ENCODE data around the gene PLCB2. TPM values are rescaled to one million over a fixed set of nuclear protein-coding genes. Genes with fewer than 3 reads are reported as not detected.
A peak's percentile ranks its signal among the peaks of the same experiment; 100 is the strongest.

Gene PLCB2
- total RNA-seq, 3 donors from 2014 or later, result 9.9 to 21.8 (median 17.4) TPM

DNA sequence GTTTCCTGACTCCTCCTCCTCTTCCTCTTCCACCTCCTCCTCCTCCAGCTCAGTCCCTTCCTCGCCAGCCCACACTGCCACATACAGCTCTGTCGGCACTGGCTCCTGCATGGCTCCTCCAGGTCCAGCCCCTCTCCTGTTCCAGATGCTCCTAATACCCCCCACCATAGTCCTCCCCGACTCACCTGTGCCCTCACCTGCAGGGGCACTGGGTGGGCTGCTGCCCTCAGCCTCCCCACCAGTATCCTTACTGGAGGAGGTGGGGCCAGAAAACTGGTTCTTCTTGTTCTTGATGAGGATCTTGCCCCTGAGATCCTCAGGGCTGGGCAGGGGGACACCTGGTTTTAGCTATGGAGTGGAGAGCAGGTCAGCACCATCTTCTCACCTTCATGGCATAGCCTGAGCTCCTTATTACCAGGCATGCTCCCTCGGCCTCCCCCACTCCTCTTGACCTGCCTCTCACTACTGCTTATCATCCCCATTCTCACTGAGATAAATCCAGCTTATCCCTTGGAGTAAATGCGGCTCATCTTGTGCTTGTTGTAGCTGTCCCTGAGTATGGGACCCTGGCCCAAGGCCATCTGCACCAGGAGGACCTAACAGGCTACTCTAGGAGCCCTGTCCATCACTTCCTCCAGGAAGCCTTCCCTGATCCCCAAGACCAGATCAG is 11.0 kb downstream of the PLCB2 start:
- intact Hi-C loops (cut with DNase I, micrococcal nuclease), result no loop called here
- DNase-seq, result peak in 1 of 3 donors; percentile 18

DNA sequence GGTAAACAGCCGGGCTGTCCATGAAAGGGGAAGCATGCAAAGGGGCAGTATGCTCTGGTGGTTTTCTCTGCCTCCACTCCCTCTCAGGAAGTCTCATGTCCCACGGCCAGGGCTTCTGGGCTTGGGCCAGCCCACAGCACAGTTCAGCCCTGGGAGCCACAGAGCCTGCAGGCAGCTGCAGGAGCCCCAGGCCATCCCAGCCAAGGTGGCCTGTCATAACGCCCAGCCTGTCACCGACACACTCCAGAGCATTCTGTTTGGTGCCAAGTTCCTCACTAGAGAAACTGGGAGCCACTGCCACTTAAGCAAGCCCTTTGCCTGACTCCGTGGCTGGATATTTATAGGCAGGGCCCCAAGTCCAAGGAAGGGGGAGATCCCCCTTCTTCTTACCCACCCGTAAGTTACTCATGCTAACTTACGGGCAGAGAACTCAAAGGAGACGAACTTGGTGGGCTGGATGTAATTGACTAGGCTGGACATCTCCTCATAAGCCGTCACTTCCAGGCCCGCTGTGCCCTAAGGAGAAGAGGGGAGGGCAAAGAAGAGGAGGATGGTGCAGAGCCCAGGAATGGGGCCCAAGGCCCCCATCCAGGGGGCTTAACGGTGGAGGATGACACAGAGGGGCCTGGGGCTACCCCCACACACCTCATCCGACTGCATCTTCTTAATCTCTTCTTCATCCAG is 11.7 kb downstream of the PLCB2 start:
- peaks cover under 1% of the 10 kb centered on the region for H3K4me1 ChIP-seq (ENCODE audit: low read depth)
- no peak overlapping the region for H3K4me3 ChIP-seq
- TF ChIP-seq, protein P1, sequence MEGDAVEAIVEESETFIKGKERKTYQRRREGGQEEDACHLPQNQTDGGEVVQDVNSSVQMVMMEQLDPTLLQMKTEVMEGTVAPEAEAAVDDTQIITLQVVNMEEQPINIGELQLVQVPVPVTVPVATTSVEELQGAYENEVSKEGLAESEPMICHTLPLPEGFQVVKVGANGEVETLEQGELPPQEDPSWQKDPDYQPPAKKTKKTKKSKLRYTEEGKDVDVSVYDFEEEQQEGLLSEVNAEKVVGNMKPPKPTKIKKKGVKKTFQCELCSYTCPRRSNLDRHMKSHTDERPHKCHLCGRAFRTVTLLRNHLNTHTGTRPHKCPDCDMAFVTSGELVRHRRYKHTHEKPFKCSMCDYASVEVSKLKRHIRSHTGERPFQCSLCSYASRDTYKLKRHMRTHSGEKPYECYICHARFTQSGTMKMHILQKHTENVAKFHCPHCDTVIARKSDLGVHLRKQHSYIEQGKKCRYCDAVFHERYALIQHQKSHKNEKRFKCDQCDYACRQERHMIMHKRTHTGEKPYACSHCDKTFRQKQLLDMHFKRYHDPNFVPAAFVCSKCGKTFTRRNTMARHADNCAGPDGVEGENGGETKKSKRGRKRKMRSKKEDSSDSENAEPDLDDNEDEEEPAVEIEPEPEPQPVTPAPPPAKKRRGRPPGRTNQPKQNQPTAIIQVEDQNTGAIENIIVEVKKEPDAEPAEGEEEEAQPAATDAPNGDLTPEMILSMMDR (IDR thresholded peaks at IDR 0.05), result no peak
- peaks cover 2% of the 10 kb centered on the region for H3K9me3 ChIP-seq
- DNase-seq, result peak in 1 of 3 donors; percentile 34
- intact Hi-C loops (cut with DNase I, micrococcal nuclease), result no loop called here
- H3K36me3 ChIP-seq (ENCODE audit: low read depth), result no peaks in the 10 kb centered on the region
- no peak for ATAC-seq

More for the DNA sequence above, 11.0 kb downstream of the PLCB2 start:
- Histone ChIP-seq H3K36me3 (ENCODE audit: low read depth) (no peaks in the 10 kb centered on the region), H3K4me3 (no peak overlapping the region), H3K4me1 (ENCODE audit: low read depth) (no peaks in the 10 kb centered on the region), H3K9me3 (peaks cover 2% of the 10 kb centered on the region)
- TF ChIP-seq, protein P1 (IDR thresholded peaks at IDR 0.05), result no peak
- no peak for ATAC-seq

DNA sequence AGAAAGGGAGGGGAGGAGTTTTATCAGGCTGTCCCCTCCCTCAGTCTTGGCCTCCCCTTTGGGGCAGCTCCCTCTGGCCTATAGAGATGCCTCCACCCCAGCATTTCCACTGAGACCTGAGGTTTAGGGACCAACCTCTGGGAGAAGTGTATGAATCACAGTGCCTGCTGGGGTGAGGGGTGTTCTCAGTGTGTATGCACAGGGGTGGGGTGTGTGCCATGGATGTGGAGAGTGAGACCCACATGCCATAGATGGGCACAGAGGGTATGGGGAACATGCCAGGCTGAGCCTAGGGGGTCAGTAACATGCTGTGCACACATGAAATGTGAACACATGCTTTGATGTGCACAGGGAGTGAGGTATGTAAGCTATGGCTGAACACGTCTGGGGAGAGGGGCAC is 12.4 kb downstream of the PLCB2 start:
- Histone ChIP-seq H3K4me1 (ENCODE audit: low read depth) (peaks cover 6% of the 10 kb centered on the region), H3K36me3 (ENCODE audit: low read depth) (no peaks in the 10 kb centered on the region), H3K9me3 (peaks cover 2% of the 10 kb centered on the region), H3K4me3 (no peak overlapping the region)
- TF ChIP-seq, protein P1 (IDR thresholded peaks at IDR 0.05), result no peak
- DNase-seq (no peak), ATAC-seq (no peak)
- intact Hi-C loops (cut with DNase I, micrococcal nuclease), result no loop called here

DNA sequence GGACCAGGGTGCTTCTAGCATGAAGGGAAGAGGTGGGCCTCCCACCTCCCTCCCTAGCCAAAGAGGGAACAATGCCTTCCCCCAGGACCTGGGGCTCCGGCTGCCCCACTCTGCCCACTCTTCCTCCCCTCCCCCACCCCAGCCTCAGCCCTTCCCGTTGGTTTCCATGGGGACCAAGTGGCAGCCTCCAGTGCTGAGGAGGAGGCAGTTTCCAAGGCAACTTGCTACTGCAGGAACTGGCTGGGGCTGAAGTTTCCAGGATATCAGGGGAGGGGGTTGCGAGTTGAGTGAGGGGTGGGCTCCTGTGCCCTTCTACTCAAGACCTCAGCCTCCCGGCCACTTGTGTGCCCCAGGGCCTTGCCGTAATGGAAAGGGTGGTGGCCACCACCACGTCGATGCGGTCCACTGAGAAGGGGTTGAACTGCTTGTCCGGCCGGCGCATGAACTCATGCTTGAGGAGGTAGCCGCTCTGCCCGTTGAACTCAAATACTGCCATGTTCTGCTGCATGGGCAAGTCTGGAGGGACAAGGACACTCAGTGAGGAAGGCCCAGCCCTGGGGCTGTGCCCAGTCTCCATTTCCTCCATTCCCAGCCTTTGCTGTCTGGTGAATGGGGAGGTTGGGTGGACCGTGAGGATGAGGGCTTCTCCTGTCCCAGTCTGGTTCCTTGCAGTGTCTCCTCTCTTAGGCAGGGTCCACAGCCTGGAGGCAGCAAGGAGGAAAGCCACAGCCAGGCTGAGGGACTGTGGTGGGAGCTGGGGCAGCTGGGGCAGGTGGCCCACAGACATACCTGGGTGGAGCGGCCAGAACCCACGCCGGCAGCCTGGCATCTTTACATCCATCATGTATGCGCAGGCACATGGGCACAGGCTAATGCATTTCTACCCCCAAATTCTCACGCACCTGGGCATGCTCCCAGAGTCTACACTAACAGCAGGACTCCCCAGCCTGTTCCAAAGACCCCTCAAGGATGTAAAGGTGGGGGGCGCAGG is 13.5 kb downstream of the PLCB2 start:
- no peak for ATAC-seq
- Histone ChIP-seq H3K9me3 (no peaks in the 10 kb centered on the region), H3K4me3 (no peak overlapping the region), H3K36me3 (ENCODE audit: low read depth) (no peaks in the 10 kb centered on the region), H3K4me1 (ENCODE audit: low read depth) (peaks cover 13% of the 10 kb centered on the region)
- TF ChIP-seq, protein P1 (IDR thresholded peaks at IDR 0.05), result no peak
- peak in 1 of 3 donors; percentile 16 for DNase-seq
- intact Hi-C loops (cut with DNase I, micrococcal nuclease), result no loop called here

DNA sequence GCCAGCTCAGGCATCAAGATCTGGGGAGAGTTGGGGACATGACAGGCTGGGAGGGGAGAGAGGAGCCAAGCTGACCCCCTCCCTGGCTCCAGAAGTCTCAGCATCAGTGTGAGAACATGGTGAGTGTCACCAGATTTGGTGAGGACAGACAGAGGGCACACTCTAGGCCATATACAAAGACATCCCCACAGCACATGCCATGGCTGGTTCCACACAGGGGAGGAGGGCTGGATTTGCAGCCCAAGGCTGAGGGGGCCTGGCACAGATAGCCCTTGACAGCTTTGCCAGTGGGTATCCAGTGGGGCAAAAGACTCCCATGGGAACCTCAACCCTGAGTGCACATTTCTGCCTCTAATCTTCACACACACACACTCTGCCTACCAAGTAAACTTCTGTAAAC is 14.7 kb downstream of the PLCB2 start:
- Histone ChIP-seq H3K9me3 (no peaks in the 10 kb centered on the region), H3K4me3 (no peak overlapping the region), H3K36me3 (ENCODE audit: low read depth) (no peaks in the 10 kb centered on the region), H3K4me1 (ENCODE audit: low read depth) (peaks cover 15% of the 10 kb centered on the region)
- ATAC-seq (no peak), DNase-seq (no peak)
- intact Hi-C loops (cut with DNase I, micrococcal nuclease), result no loop called here
- TF ChIP-seq, protein P1 (IDR thresholded peaks at IDR 0.05), result no peak

All from mucosa of descending colon (tissue), 3 donors.